Measurements from ENCODE around the gene CAMTA1. TPM values are rescaled to one million over a fixed set of nuclear protein-coding genes. Genes with fewer than 3 reads are reported as not detected.

Gene CAMTA1
- total and polyA plus RNA-seq, 12 donors, result 123 to 265 (median 142) TPM

GRCh38 chr1:7098641-7099040 is 313.4 kb downstream of the CAMTA1 start:
- WGBS, 2 donors, result 77 to 84% methylated on average over 7 of the region's 7 CpGs
- H3K4me1 ChIP-seq, result no peaks in the 10 kb centered on the region
- intact Hi-C loops (cut with DNase I), result loop anchor here in 1 of 10 donors (10.0 kb wide), 1 partner anchor 106 kb away; no protein-coding TSS in a partner anchor
- H3K9me3 ChIP-seq, result no peaks in the 10 kb centered on the region
- DNase-seq (no peak), ATAC-seq (peak in 1 of 8 donors; percentile 22)
- no peak overlapping the region for H3K27ac ChIP-seq
- H3K27me3 ChIP-seq, result peaks cover 0 to 59% (median 27%) of the 10 kb centered on the region in 7 donors
- H3K36me3 ChIP-seq, result no peaks in the 10 kb centered on the region
- H3K4me3 ChIP-seq, result no peak overlapping the region
- TF ChIP-seq CTCF (IDR thresholded peaks at IDR 0.05), result no peak

GRCh38 chr1:7100479-7100878 is 315.2 kb downstream of the CAMTA1 start:
- ATAC-seq (no peak), DNase-seq (no peak)
- intact Hi-C loops (cut with DNase I), result no loop called here
- Histone ChIP-seq H3K4me1 (no peaks in the 10 kb centered on the region), H3K36me3 (no peaks in the 10 kb centered on the region), H3K27me3 (peaks cover 0 to 46% (median 27%) of the 10 kb centered on the region in 7 donors), H3K9me3 (no peaks in the 10 kb centered on the region), H3K27ac (no peak overlapping the region), H3K4me3 (no peak overlapping the region)
- no peak for TF ChIP-seq CTCF (IDR thresholded peaks at IDR 0.05)
- WGBS, 2 donors, result 81 to 86% methylated on average over 8 of the region's 8 CpGs

GRCh38 chr1:7101187-7101586 is 315.9 kb downstream of the CAMTA1 start:
- H3K4me3 ChIP-seq, result no peak overlapping the region
- WGBS, 2 donors, result 85 to 93% methylated on average over 5 of the region's 5 CpGs
- intact Hi-C loops (cut with DNase I), result no loop called here
- no peaks in the 10 kb centered on the region for H3K9me3 ChIP-seq
- H3K36me3 ChIP-seq, result no peaks in the 10 kb centered on the region
- DNase-seq, result no peak
- H3K27ac ChIP-seq, result no peak overlapping the region
- TF ChIP-seq CTCF (IDR thresholded peaks at IDR 0.05), result no peak
- H3K4me1 ChIP-seq, result no peaks in the 10 kb centered on the region
- no peak for ATAC-seq
- H3K27me3 ChIP-seq, result peaks cover 0 to 40% (median 21%) of the 10 kb centered on the region in 7 donors

- Histone ChIP-seq H3K9me3 (no peaks in the 10 kb centered on the region), H3K4me1 (no peaks in the 10 kb centered on the region), H3K27me3 (peaks cover 0 to 42% (median 18%) of the 10 kb centered on the region in 7 donors), H3K36me3 (no peaks in the 10 kb centered on the region), H3K27ac (no peak overlapping the region), H3K4me3 (no peak overlapping the region)
- ATAC-seq (no peak), DNase-seq (no peak)
- intact Hi-C loops (cut with DNase I), result no loop called here
- WGBS, 2 donors, result 91 to 94% methylated on average over 7 of the region's 7 CpGs
- no peak for TF ChIP-seq CTCF (IDR thresholded peaks at IDR 0.05)
These were observed 318.1 kb downstream of the CAMTA1 start for GRCh38 chr1:7103361-7103782.
